H9 (cell line): Measurements from ENCODE around the gene STAB2. TPM values are rescaled to one million over a fixed set of nuclear protein-coding genes. Genes with fewer than 3 reads are reported as not detected.

ENCODE experiments used
- DNase-seq: peaks from one replicate; pipeline ENCODE4 v3.0.0-alpha.2; 2017
- H2AFZ ChIP-seq: one replicate; pipeline ENCODE4 v1.6.1; 2013; ENCODE audit warnings: mild to moderate bottlenecking, low read length, control low read depth, moderate library complexity
- H2AK5ac ChIP-seq: 2 replicates; pipeline ENCODE4 v1.6.1; 2013; ENCODE audit warnings: low read length, control low read depth, mixed read lengths; ENCODE audit not compliant: insufficient read length
- H2BK120ac ChIP-seq: one replicate; pipeline ENCODE4 v1.6.1; 2013; ENCODE audit warnings: low read depth, mild to moderate bottlenecking, low read length, control low read depth, inconsistent platforms; ENCODE audit not compliant: poor library complexity, severe bottlenecking
- H2BK12ac ChIP-seq: 2 replicates; pipeline ENCODE4 v1.6.1; 2013; ENCODE audit warnings: low read length, control low read depth, mixed read lengths, low read depth; ENCODE audit not compliant: insufficient read length
- H2BK15ac ChIP-seq: 2 replicates; pipeline ENCODE4 v1.6.1; 2013; ENCODE audit warnings: low read depth, low read length, control low read depth
- H2BK20ac ChIP-seq: one replicate; pipeline ENCODE4 v1.6.1; 2013; ENCODE audit warnings: low read depth, mild to moderate bottlenecking, low read length, control low read depth, inconsistent platforms; ENCODE audit not compliant: poor library complexity, severe bottlenecking
- H2BK5ac ChIP-seq: 2 replicates; pipeline ENCODE4 v1.6.1; 2013; ENCODE audit warnings: low read length, control low read depth, mixed read lengths; ENCODE audit not compliant: insufficient read length
- H3K14ac ChIP-seq: 2 replicates; pipeline ENCODE4 v1.6.1; 2013; ENCODE audit warnings: low read length, control low read depth; ENCODE audit not compliant: insufficient read depth
- H3K18ac ChIP-seq: 2 replicates; pipeline ENCODE4 v1.6.1; 2013; ENCODE audit warnings: low read depth, mild to moderate bottlenecking, mixed read lengths, low read length, control low read depth; ENCODE audit not compliant: insufficient read length
- H3K23ac ChIP-seq: 2 replicates; pipeline ENCODE4 v1.6.1; 2013; ENCODE audit warnings: low read length, control low read depth, mixed read lengths, low read depth; ENCODE audit not compliant: insufficient read length
- H3K23me2 ChIP-seq: 2 replicates; pipeline ENCODE4 v1.6.1; 2013; ENCODE audit warnings: low read depth, mild to moderate bottlenecking, mixed read lengths, low read length, control low read depth; ENCODE audit not compliant: insufficient read length, poor library complexity, severe bottlenecking
- H3K27ac ChIP-seq: 2 replicates; pipeline ENCODE4 v1.5.1; 2013; ENCODE audit warnings: low read length, control low read depth, mixed read lengths, low read depth; ENCODE audit not compliant: insufficient read length
- H3K27me3 ChIP-seq: 2 replicates; pipeline ENCODE4 v1.6.1; 2013; ENCODE audit warnings: low read length, control low read depth, inconsistent platforms; ENCODE audit not compliant: insufficient read depth
- H3K4ac ChIP-seq: 2 replicates; pipeline ENCODE4 v1.6.1; 2013; ENCODE audit warnings: low read depth, mild to moderate bottlenecking, control low read depth, inconsistent platforms, low read length, moderate library complexity
- H3K4me1 ChIP-seq: 2 replicates; pipeline ENCODE4 v1.6.1; 2013; ENCODE audit warnings: low read length, control low read depth, inconsistent platforms; ENCODE audit not compliant: insufficient read depth
- H3K4me2 ChIP-seq: 2 replicates; pipeline ENCODE4 v1.6.1; 2013; ENCODE audit warnings: low read length, control low read depth, mixed read lengths; ENCODE audit not compliant: insufficient read length, insufficient read depth
- H3K56ac ChIP-seq: 2 replicates; pipeline ENCODE4 v1.6.1; 2013; ENCODE audit warnings: low read depth, mild to moderate bottlenecking, mixed read lengths, low read length, control low read depth; ENCODE audit not compliant: insufficient read length
- H3K79me1 ChIP-seq: 2 replicates; pipeline ENCODE4 v1.6.1; 2013; ENCODE audit warnings: low read depth, mild to moderate bottlenecking, moderate library complexity, low read length, control low read depth, inconsistent platforms; ENCODE audit not compliant: insufficient read depth, poor library complexity, severe bottlenecking
- H3K79me2 ChIP-seq: 2 replicates; pipeline ENCODE4 v1.6.1; 2013; ENCODE audit warnings: low read length, control low read depth, inconsistent platforms; ENCODE audit not compliant: insufficient read depth
- H3K9ac ChIP-seq: 2 replicates; pipeline ENCODE4 v1.6.1; 2013; ENCODE audit warnings: low read length, control low read depth, mixed read lengths; ENCODE audit not compliant: insufficient read length; ENCODE audit errors: extremely low read depth
- H3K9me3 ChIP-seq: one replicate; pipeline ENCODE4 v1.6.1; 2013; ENCODE audit warnings: low read depth, low read length, inconsistent platforms; ENCODE audit not compliant: control insufficient read depth
- H3T11ph ChIP-seq: one replicate; pipeline ENCODE4 v1.6.1; 2013; ENCODE audit warnings: mild to moderate bottlenecking, low read length, control low read depth, inconsistent platforms
- H4K20me1 ChIP-seq: one replicate; pipeline ENCODE4 v1.6.1; 2013; ENCODE audit not compliant: control insufficient read depth, insufficient read length, insufficient read depth
- H4K5ac ChIP-seq: 2 replicates; pipeline ENCODE4 v1.6.1; 2013; ENCODE audit warnings: low read depth, mild to moderate bottlenecking, mixed read lengths, low read length, control low read depth; ENCODE audit not compliant: insufficient read length
- H4K8ac ChIP-seq: replicated peaks from 2 replicates; pipeline ENCODE4 v1.6.1; 2013; ENCODE audit warnings: low read length, control low read depth, mixed read lengths, low read depth; ENCODE audit not compliant: insufficient read length
- H4K91ac ChIP-seq: 2 replicates; pipeline ENCODE4 v1.6.1; 2013; ENCODE audit warnings: low read depth, mild to moderate bottlenecking, moderate library complexity, mixed read lengths, low read length, control low read depth; ENCODE audit not compliant: insufficient read length
- H3K27ac Mint-ChIP-seq, 3 experiments: 2 replicates in 2 of 3; 3 replicates in 1 of 3; pipeline ENCODE4 v1.8.0; 2020 to 2021; ENCODE audit warnings: mixed read lengths in 3 of 3, mild to moderate bottlenecking in 1 of 3, moderate library complexity in 1 of 3
- H3K27me3 Mint-ChIP-seq: 2 replicates; pipeline ENCODE4 v1.8.0; 2021; ENCODE audit warnings: low read depth, mild to moderate bottlenecking, moderate library complexity, mixed read lengths
- H3K36me3 Mint-ChIP-seq, 3 experiments: 2 replicates in 2 of 3; 3 replicates in 1 of 3; pipeline ENCODE4 v1.8.0; 2020 to 2021; ENCODE audit warnings: low read depth in 3 of 3, mixed read lengths in 3 of 3; ENCODE audit not compliant: insufficient read depth in 1 of 3
- H3K4me1 Mint-ChIP-seq, 2 experiments: 2 replicates each; pipeline ENCODE4 v1.8.0; 2020; ENCODE audit warnings: mixed read lengths in 2 of 2
- H3K4me3 Mint-ChIP-seq, 2 experiments: 2 replicates in 1 of 2; 3 replicates in 1 of 2; pipeline ENCODE4 v1.8.0; 2020 to 2021; ENCODE audit warnings: mild to moderate bottlenecking in 2 of 2, mixed read lengths in 2 of 2, moderate library complexity in 1 of 2
- H3K9me3 Mint-ChIP-seq, 2 experiments: 2 replicates in 1 of 2; 3 replicates in 1 of 2; pipeline ENCODE4 v1.8.0; 2020; ENCODE audit warnings: mild to moderate bottlenecking in 2 of 2, mixed read lengths in 2 of 2, moderate library complexity in 1 of 2
- CTCF ChIP-seq: fragments of 200-600 bp; sonication (generic); conservative IDR thresholded peaks from 3 replicates; pipeline ENCODE4 v1.8.0; 2021; ENCODE audit warnings: antibody characterized with exemption, mild to moderate bottlenecking
- WGBS: extraction: QIAGEN DNeasy Blood & Tissue Kit; methylation state at CpG from one replicate; pipeline ENCODE4 v1.1.7; 2013; ENCODE audit warnings: missing lambda C conversion rate, low lambda C conversion rate, mixed read lengths; ENCODE audit not compliant: insufficient read length; ENCODE audit errors: extremely low coverage; 5-methylcytosine and 5-hydroxymethylcytosine counted together
- total RNA-seq: library from RNA; stranded (reverse); gene quantifications from 2 replicates; pipeline ENCODE4 v1.2.1, GENCODE V29; 2021

Gene STAB2
- total RNA-seq, 1 experiment from 2014 or later = 0.02 TPM

GRCh38 chr12:103561174-103561573 lies 25.9 kb upstream of the STAB2 start:
- Histone ChIP-seq H3T11ph (no peak overlapping the region), H3K79me1 (no peaks in the 10 kb centered on the region), H4K8ac (no peak overlapping the region), H3K79me2 (no peaks in the 10 kb centered on the region), H3K4me1 (no peaks in the 10 kb centered on the region), H2BK15ac (no peak overlapping the region), H3K56ac (no peak overlapping the region), H2AFZ (no peak overlapping the region), H3K27ac (no peak overlapping the region), H3K4ac (no peak overlapping the region), H3K4me2 (no peak overlapping the region), H3K23ac (no peak overlapping the region), H2BK20ac (no peak overlapping the region), H3K9ac (no peak overlapping the region), H2AK5ac (no peak overlapping the region), H3K9me3 (no peaks in the 10 kb centered on the region), H2BK12ac (no peak overlapping the region), H4K5ac (no peak overlapping the region), H4K20me1 (no peaks in the 10 kb centered on the region), H3K27me3 (no peaks in the 10 kb centered on the region), H4K91ac (no peak overlapping the region), H2BK120ac (no peak overlapping the region), H3K18ac (no peak overlapping the region), H3K23me2 (no peaks in the 10 kb centered on the region), H3K14ac (no peak overlapping the region), H2BK5ac (no peak overlapping the region)
- H3K36me3 Mint-ChIP-seq = peaks cover 0 to 7% (median 0%) of the 10 kb centered on the region in 3 experiments; a peak in 1 of 7 replicates
- H3K9me3 Mint-ChIP-seq = peaks cover 11 to 17% of the 10 kb centered on the region in 2 experiments
- H3K4me1 Mint-ChIP-seq = peaks cover 0 to 5% of the 10 kb centered on the region in 2 experiments; a peak in 2 of 4 replicates
- WGBS = no CpG with 5 or more reads among the region's 5 CpGs
- no peak overlapping the region for H3K4me3 Mint-ChIP-seq
- H3K27ac Mint-ChIP-seq = no peak overlapping the region
- no peaks in the 10 kb centered on the region; the same call in none of the 2 replicates for H3K27me3 Mint-ChIP-seq
- TF ChIP-seq CTCF = no peak
- no peak for DNase-seq
